Endometrium (tissue), 2 donors: ENCODE results near the gene KIAA1549.

Experiments used
- FAIRE-seq: peaks from 2 replicates; lab custom pipeline; 2012; peaks lifted over from hg19 to GRCh38; lab: Jason Lieb, UNC
- donor health status: control.
- donor health status: control.

The KIAA1549 gene

GRCh38 chr7:138975343-138976104, 5.7 kb downstream of the KIAA1549 start:
- FAIRE-seq: no peak

- FAIRE-seq: no peak
These were observed 6.4 kb downstream of the KIAA1549 start for GRCh38 chr7:138974675-138975292.

GRCh38 chr7:138974103-138974502, 7.1 kb downstream of the KIAA1549 start:
- no peak for FAIRE-seq

GRCh38 chr7:138970952-138971351, 10.2 kb downstream of the KIAA1549 start:
- no peak for FAIRE-seq

GRCh38 chr7:138970446-138970845, 10.7 kb downstream of the KIAA1549 start:
- no peak for FAIRE-seq

GRCh38 chr7:138967159-138967558, 14.0 kb downstream of the KIAA1549 start:
- no peak for FAIRE-seq

GRCh38 chr7:138964624-138965436, 16.4 kb downstream of the KIAA1549 start:
- no peak for FAIRE-seq

GRCh38 chr7:138963675-138964074, 17.5 kb downstream of the KIAA1549 start:
- FAIRE-seq: no peak

GRCh38 chr7:138962561-138963270, 18.5 kb downstream of the KIAA1549 start:
- FAIRE-seq: no peak

GRCh38 chr7:138961159-138961558, 20.0 kb downstream of the KIAA1549 start:
- no peak for FAIRE-seq

GRCh38 chr7:138958391-138958956, 22.7 kb downstream of the KIAA1549 start:
- no peak for FAIRE-seq

- FAIRE-seq: no peak
These were observed 23.3 kb downstream of the KIAA1549 start for GRCh38 chr7:138957753-138958390.

- no peak for FAIRE-seq
These were observed 24.0 kb downstream of the KIAA1549 start for GRCh38 chr7:138957217-138957616.

GRCh38 chr7:138954545-138955475, 26.4 kb downstream of the KIAA1549 start:
- no peak for FAIRE-seq

- FAIRE-seq: no peak
These were observed 28.4 kb downstream of the KIAA1549 start for GRCh38 chr7:138952791-138953190.

- no peak for FAIRE-seq
These were observed 29.2 kb downstream of the KIAA1549 start for GRCh38 chr7:138951953-138952352.

GRCh38 chr7:138949421-138950088, 31.6 kb downstream of the KIAA1549 start:
- no peak for FAIRE-seq

- FAIRE-seq: no peak
These were observed 32.8 kb downstream of the KIAA1549 start for GRCh38 chr7:138948403-138948802.

- FAIRE-seq: no peak
These were observed 35.4 kb downstream of the KIAA1549 start for GRCh38 chr7:138945821-138946220.

GRCh38 chr7:138945154-138945553, 36.0 kb downstream of the KIAA1549 start:
- FAIRE-seq: no peak
